ENCODE results near the gene RASGRP2.

The RASGRP2 gene

GRCh38 chr11:64755681-64756361 is 11.9 kb upstream of the RASGRP2 start:
- DNase-seq = no peak

- no peak for DNase-seq
Measured at GRCh38 chr11:64754919-64755662, 11.1 kb upstream of the RASGRP2 start.

- no peak for DNase-seq
Measured at GRCh38 chr11:64754124-64754918, 10.4 kb upstream of the RASGRP2 start.

DNA sequence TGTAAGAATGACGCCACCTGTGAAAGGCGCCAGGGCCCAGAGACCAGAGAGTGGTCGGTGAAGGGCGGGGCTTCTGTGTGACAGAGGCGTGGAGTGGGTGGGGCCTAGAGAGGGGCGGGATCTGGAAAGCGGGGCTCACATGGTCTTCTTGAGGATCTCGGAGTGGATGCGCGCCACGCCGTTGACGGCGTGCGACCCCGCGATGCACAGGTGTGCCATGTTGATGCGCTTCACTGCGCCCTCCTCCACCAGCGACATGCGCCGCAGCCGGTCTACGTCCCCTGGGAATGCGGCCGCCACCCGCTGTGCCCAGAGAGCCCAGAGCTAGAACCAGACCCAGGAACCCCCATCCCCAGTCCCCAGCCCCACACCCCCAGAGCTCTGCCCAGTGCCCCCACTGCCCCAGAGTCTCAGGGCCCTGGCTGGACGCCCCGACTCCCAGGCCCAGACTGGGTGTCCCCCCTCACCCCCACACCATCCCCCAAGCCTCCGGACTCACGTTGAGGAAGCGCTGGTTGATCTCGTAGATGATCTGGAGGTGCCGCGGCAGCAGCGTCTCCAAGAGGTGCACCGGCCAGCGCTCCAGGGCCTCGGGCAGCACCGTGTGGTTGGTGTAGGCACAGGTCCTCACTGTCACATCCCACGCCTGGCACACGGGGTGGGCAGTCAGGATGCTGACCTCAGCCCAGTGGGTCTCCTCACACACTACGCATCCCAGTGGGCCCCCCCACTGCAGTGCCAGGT is 9.6 kb upstream of the RASGRP2 start:
- DNase-seq = no peak

- DNase-seq = no peak
Measured at GRCh38 chr11:64753019-64753379, 9.1 kb upstream of the RASGRP2 start.

DNA sequence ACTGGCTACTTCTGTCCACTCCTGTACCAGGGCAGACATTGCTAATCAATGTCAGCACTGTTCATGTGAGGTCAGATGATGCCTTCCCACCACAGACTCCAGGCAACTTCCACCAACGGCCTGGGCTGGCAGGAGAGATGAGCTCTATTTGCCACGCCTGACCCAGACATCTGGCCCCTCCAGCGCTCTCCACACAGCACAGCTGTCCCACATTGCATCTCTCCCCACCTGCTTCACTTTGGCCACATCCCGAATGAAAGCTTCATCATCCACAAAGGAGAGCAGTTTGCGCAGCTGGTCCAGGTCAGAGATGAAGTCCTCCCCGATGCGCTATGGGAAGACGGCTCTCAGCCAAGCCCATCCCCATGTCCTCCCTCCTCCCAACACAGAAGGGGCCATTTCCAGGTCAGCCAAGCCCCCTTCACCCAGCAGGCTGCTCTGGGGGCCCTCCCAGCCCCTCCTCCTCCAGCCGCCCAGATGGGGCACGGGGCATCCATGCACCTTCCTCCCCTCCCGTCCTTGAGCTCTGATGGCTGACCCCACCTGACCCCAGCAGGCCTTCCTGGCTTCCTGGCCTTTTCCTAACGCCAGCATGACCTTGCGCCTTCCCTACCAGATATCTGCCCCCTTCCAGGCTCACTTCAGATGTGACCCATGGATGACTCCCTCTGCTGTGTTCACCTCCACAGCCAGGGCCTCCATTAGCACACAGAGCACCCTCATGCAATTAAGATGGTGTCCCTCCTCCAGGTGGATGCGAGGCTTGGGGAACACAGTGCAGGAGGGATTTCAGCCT is 8.4 kb upstream of the RASGRP2 start:
- no peak for DNase-seq

DNA sequence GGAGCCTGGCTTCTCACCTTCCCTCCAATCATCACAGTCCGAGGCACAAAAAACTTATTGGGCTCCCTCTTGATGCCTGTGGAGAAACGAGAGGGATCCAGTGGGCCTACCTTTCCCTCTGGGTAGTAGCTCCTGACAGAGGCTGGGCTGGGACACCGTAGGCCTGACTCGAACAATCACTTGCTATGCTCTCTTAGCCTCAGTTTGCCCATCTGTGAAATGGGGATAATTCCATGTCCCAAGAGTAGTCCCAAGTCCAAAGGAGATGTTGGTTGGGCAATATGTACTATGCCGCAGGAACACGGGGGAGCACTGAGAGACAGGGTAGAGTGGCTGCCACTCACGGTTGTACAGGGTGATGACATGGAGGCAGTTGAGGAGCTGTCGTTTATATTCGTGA is 7.6 kb upstream of the RASGRP2 start:
- no peak for DNase-seq

GRCh38 chr11:64751136-64751535 is 7.2 kb upstream of the RASGRP2 start:
- no peak for DNase-seq

GRCh38 chr11:64750361-64751054 is 6.6 kb upstream of the RASGRP2 start:
- DNase-seq = no peak

DNA sequence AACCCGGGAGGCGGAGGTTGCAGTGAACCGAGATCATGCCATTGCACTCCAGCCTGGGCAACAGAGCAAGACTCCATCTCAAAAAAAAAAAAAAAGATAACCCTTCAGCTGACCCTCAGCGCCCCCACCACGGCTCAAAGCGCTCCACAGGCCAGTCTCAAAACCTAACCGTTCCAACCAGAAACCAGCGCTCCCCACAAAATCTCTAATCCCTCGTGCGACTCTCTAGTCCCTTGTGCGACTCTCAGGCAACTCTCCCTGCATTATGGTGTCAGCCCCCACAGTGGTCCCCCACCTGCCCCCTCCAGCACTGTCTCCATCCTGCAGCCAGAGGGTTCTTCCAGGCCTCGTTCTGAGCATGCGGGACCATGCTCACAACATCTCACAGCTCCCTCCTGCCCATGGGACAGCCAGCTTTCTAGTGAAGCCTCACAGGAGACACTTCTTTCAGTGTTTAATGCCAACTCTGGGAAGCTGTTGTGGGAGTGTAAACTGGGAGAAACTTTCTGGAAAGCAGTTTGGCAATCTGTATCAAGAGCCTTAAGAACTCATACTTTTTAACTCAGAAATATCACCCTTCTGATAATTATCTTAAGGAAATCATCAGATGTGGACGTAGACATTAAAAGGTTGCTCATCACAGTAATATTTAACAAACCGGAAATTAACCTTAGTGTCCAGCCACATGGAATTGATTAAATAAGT is 4.2 kb upstream of the RASGRP2 start:
- no peak for DNase-seq

DNA sequence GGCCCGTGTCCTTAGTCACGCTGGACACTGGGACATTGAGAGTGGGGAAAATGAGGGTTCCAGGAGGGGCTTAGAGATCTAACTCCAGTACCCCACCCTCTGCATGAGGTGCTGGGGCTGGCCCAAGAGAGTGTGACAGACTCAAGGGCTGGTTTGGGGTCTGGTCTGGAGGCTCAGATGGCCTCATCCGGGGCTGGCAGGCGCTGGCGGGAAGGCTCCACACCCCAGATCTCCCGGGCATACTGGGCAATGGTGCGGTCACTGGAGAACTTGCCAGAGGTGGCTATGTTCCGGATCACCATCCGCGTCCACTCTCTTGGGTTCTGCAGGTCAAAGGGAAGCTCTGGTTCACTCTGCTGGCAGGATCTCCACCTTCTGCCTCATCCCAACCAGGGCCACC is 2.5 kb upstream of the RASGRP2 start:
- DNase-seq = no peak

GRCh38 chr11:64745521-64746328 is 1.8 kb upstream of the RASGRP2 start:
- DNase-seq = peak; percentile 84

- DNase-seq = peak; percentile 95
Measured at GRCh38 chr11:64745189-64745520, 1.2 kb upstream of the RASGRP2 start.

DNA sequence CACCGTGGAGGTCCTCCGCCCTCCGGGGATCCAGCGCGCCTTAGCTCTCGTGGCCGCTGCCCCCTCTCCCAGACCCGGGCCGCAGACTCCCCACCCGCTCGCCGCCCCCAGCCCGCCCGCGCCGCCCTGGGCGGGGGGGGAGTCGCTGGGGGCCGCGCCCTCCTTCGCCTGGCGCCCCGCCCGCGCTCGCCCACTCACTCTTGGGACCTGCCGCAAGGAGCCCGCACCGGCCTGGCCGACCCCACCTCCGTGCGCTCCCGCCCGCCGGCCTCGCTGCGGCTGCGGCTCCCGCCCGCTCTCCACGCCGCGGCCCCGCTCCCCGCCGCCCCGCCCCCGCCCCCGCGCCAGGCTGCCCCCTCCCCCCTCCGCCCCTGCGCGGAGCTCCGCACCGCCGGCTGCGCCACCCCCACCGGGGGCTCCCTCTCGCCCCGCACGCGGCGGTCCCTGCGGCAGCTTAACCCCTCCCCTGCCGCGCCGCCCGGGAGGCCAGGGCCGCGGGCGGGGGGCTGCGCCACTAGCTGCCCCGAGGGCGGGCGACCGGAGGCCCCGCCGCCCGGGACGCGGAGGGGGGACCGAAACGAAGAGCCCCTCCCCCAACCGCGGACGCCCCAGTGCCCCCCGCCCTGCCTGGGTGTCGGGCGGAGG is 724 bp upstream of the RASGRP2 start:
- no peak for DNase-seq

GRCh38 chr11:64742889-64743590 is 902 bp downstream of the RASGRP2 start:
- peak; percentile 70 for DNase-seq

- no peak for DNase-seq
Measured at GRCh38 chr11:64742087-64742888, 1.7 kb downstream of the RASGRP2 start.

DNA sequence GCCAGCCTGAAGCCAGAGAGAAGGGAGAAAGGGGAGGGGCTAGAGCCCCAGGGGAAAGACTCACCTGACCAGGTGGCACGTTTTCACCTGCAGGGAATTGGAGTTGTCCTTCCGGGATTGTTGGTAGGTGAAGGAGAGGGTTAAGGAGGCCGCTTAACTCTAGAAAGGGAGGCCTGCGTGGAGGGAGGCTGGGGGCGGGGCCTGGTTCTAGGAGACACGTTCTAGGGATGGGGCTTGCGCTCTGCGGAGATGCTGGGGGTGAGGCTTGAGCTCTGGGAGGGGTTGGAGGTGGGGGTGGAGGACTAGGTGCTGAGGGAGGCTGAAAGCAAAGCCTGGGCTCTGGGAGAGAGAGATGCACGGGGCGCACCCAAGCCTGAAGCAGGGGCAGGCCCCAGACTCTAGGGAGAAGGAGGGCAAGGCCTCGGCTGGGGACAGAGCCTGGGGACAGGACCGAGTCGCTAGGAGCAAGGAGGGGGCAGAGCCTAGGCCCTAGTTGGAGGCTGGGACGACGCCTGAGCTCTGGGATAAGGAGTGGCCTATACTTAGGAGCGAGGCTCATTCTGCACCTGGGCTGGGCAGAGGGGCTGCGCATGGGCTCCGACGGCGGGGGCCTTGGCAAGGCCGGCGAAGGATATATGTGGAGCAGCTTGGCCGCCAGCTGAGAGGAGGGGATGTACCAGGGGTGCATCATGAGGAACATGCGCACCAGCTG is 2.4 kb downstream of the RASGRP2 start:
- DNase-seq = no peak

All from central memory CD4-positive, alpha-beta T cell (primary cell).